ENCODE measurements around the gene CEACAM16. TPM values are rescaled to one million over a fixed set of nuclear protein-coding genes. Genes with fewer than 3 reads are reported as not detected.

CEACAM16 gene
- total RNA-seq, 1 donor from 2014 or later, result not detected

- H3K4me3 ChIP-seq, result no peak overlapping the region
- H3K4me1 ChIP-seq, result peaks cover 56% of the 10 kb centered on the region
- DNase-seq, result no peak
Observed at GRCh38 chr19:44756089-44756562, 57.2 kb downstream of the CEACAM16 start.

GRCh38 chr19:44757057-44757734, 58.2 kb downstream of the CEACAM16 start:
- H3K4me3 ChIP-seq, result peak overlapping the region; percentile 43
- no peaks in the 10 kb centered on the region for H3K27me3 ChIP-seq
- intact Hi-C loops (cut with DNase I), result no loop called here
- peaks cover 47% of the 10 kb centered on the region for H3K4me1 ChIP-seq
- DNase-seq (peak; percentile 75), ATAC-seq (peak; percentile 1)
- H3K27ac ChIP-seq, result peak overlapping the region; percentile 72
- TF ChIP-seq CTCF (IDR thresholded peaks at IDR 0.05), result no peak
- peaks cover 48% of the 10 kb centered on the region for H3K36me3 ChIP-seq
- H3K9me3 ChIP-seq, result no peaks in the 10 kb centered on the region

More at GRCh38 chr19:44756089-44756562, 57.2 kb downstream of the CEACAM16 start:
- Histone ChIP-seq H3K9me3 (no peaks in the 10 kb centered on the region), H3K27me3 (no peaks in the 10 kb centered on the region), H3K27ac (peak overlapping the region; percentile 95), H3K36me3 (peaks cover 58% of the 10 kb centered on the region)
- TF ChIP-seq CTCF (IDR thresholded peaks at IDR 0.05), result no peak
- intact Hi-C loops (cut with DNase I), result no loop called here
- ATAC-seq, result no peak

GRCh38 chr19:44757735-44758505, 59.0 kb downstream of the CEACAM16 start:
- intact Hi-C loops (cut with DNase I), result no loop called here

GRCh38 chr19:44758596-44758995, 59.6 kb downstream of the CEACAM16 start:
- Histone ChIP-seq H3K27me3 (no peaks in the 10 kb centered on the region), H3K9me3 (no peaks in the 10 kb centered on the region), H3K36me3 (peaks cover 41% of the 10 kb centered on the region), H3K4me3 (peak overlapping the region; percentile 43), H3K4me1 (peaks cover 37% of the 10 kb centered on the region), H3K27ac (peak overlapping the region; percentile 72)
- intact Hi-C loops (cut with DNase I), result no loop called here
- ATAC-seq, result no peak
- no peak for TF ChIP-seq CTCF (IDR thresholded peaks at IDR 0.05)
- no peak for DNase-seq

More at GRCh38 chr19:44757735-44758505, 59.0 kb downstream of the CEACAM16 start:
- DNase-seq (peak; percentile 85), ATAC-seq (peak; percentile 32)
- H3K27me3 ChIP-seq, result no peaks in the 10 kb centered on the region
- H3K4me3 ChIP-seq, result peak overlapping the region; percentile 43
- peak overlapping the region; percentile 72 for H3K27ac ChIP-seq
- H3K4me1 ChIP-seq, result peaks cover 40% of the 10 kb centered on the region
- no peaks in the 10 kb centered on the region for H3K9me3 ChIP-seq
- no peak for TF ChIP-seq CTCF (IDR thresholded peaks at IDR 0.05)
- H3K36me3 ChIP-seq, result peaks cover 41% of the 10 kb centered on the region

- no peak overlapping the region for H3K4me3 ChIP-seq
Observed at GRCh38 chr19:44759083-44759804, 60.3 kb downstream of the CEACAM16 start.

More at GRCh38 chr19:44759083-44759804, 60.3 kb downstream of the CEACAM16 start:
- Histone ChIP-seq H3K4me1 (peaks cover 37% of the 10 kb centered on the region), H3K9me3 (no peaks in the 10 kb centered on the region), H3K27me3 (no peaks in the 10 kb centered on the region), H3K36me3 (peaks cover 41% of the 10 kb centered on the region), H3K27ac (no peak overlapping the region)
- ATAC-seq (no peak), DNase-seq (no peak)
- intact Hi-C loops (cut with DNase I), result no loop called here
- no peak for TF ChIP-seq CTCF (IDR thresholded peaks at IDR 0.05)
